Loucy (cell line): ENCODE measurements around the gene NDUFB10.

Experiments
- EZH2phosphoT487 ChIP-seq: fragments of 200-600 bp; IDR thresholded peaks from 2 replicates; pipeline ENCODE4 v1.6.1; 2018; ENCODE audit warnings: antibody characterized with exemption, mild to moderate bottlenecking, moderate library complexity, borderline replicate concordance
- TF ChIP-seq, protein P1 (sequence below): fragments of 200-600 bp; sonication (generic); conservative IDR thresholded peaks from 2 replicates; pipeline ENCODE4 v1.5.1; 2014; ENCODE audit warnings: mild to moderate bottlenecking, antibody characterized with exemption, low read length

DNA sequence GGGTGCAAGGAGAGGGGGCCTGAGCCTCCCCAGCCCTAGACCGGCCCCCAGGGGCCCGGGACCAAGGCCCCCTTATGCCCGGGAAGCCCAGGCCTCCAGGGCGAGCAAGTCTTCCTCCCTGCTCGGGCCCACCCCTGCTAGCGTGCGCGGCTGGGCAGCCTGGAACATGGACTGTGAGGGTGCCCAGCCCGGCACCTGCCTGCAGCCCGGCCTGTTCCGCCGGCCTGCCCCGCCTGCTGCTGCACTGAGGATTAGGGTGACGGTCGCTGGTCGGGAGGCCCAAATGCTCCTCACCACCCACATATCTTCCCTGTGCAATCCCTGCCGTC is 47.2 kb upstream of the NDUFB10 start:
- TF ChIP-seq, protein P1, sequence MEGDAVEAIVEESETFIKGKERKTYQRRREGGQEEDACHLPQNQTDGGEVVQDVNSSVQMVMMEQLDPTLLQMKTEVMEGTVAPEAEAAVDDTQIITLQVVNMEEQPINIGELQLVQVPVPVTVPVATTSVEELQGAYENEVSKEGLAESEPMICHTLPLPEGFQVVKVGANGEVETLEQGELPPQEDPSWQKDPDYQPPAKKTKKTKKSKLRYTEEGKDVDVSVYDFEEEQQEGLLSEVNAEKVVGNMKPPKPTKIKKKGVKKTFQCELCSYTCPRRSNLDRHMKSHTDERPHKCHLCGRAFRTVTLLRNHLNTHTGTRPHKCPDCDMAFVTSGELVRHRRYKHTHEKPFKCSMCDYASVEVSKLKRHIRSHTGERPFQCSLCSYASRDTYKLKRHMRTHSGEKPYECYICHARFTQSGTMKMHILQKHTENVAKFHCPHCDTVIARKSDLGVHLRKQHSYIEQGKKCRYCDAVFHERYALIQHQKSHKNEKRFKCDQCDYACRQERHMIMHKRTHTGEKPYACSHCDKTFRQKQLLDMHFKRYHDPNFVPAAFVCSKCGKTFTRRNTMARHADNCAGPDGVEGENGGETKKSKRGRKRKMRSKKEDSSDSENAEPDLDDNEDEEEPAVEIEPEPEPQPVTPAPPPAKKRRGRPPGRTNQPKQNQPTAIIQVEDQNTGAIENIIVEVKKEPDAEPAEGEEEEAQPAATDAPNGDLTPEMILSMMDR: no peak
- no peak for TF ChIP-seq EZH2phosphoT487
